Astrocyte (in vitro differentiated cells and primary cell): ENCODE data around the gene COX11. TPM values are rescaled to one million over a fixed set of nuclear protein-coding genes. Genes with fewer than 3 reads are reported as not detected.

ENCODE experiments used
- DNase-seq: peaks from one replicate; pipeline ENCODE4 v3.0.0-alpha.2; 2010; ENCODE audit warnings: low read depth
- FAIRE-seq: peaks from 2 replicates; lab custom pipeline; 2011; peaks lifted over from hg19 to GRCh38; lab: Jason Lieb, UNC
- H2AFZ ChIP-seq: 2 replicates; pipeline ENCODE4 v1.6.0; 2012; ENCODE audit warnings: low read depth, low read length, inconsistent platforms
- H3K27ac ChIP-seq: 2 replicates; pipeline ENCODE4 v1.5.1; 2011; ENCODE audit warnings: low read depth, low read length, inconsistent platforms
- H3K27me3 ChIP-seq: 2 replicates; pipeline ENCODE4 v1.6.0; 2011; ENCODE audit warnings: low read length, inconsistent platforms; ENCODE audit not compliant: insufficient read depth
- H3K36me3 ChIP-seq: 2 replicates; pipeline ENCODE4 v1.5.1; 2011; ENCODE audit warnings: low read length, inconsistent platforms; ENCODE audit not compliant: insufficient read depth
- H3K4me1 ChIP-seq: 2 replicates; pipeline ENCODE4 v1.5.1; 2011; ENCODE audit warnings: low read length, inconsistent platforms; ENCODE audit not compliant: insufficient read depth
- H3K4me2 ChIP-seq: 2 replicates; pipeline ENCODE4 v1.6.0; 2012; ENCODE audit warnings: low read length, inconsistent platforms
- H3K4me3 ChIP-seq: 2 replicates; pipeline ENCODE4 v1.5.1; 2011; ENCODE audit warnings: low read depth, mild to moderate bottlenecking, low read length, inconsistent platforms; ENCODE audit not compliant: insufficient read depth
- H3K79me2 ChIP-seq: 2 replicates; pipeline ENCODE4 v1.6.0; 2012; ENCODE audit warnings: mild to moderate bottlenecking, low read length, inconsistent platforms; ENCODE audit not compliant: insufficient read depth
- H3K9ac ChIP-seq: 2 replicates; pipeline ENCODE4 v1.6.0; 2012; ENCODE audit warnings: mild to moderate bottlenecking, low read length, inconsistent platforms
- H3K9me3 ChIP-seq: 2 replicates; pipeline ENCODE4 v1.5.1; 2012; ENCODE audit warnings: low read depth, mild to moderate bottlenecking, low read length, inconsistent platforms; ENCODE audit not compliant: insufficient read depth
- H4K20me1 ChIP-seq: 2 replicates; pipeline ENCODE4 v1.6.0; 2012; ENCODE audit warnings: low read length, inconsistent platforms; ENCODE audit not compliant: insufficient read depth
- H3K27ac Mint-ChIP-seq: one replicate; pipeline ENCODE4 v1.8.0; 2021; ENCODE audit warnings: mild to moderate bottlenecking, mixed read lengths; ENCODE audit not compliant: unreplicated experiment
- H3K27me3 Mint-ChIP-seq: one replicate; pipeline ENCODE4 v1.8.0; 2021; ENCODE audit warnings: low read depth, mixed read lengths; ENCODE audit not compliant: unreplicated experiment
- H3K36me3 Mint-ChIP-seq: one replicate; pipeline ENCODE4 v1.8.0; 2021; ENCODE audit warnings: low read depth, mixed read lengths; ENCODE audit not compliant: unreplicated experiment
- H3K4me1 Mint-ChIP-seq: one replicate; pipeline ENCODE4 v1.8.0; 2021; ENCODE audit warnings: low read depth, mixed read lengths; ENCODE audit not compliant: unreplicated experiment
- H3K4me3 Mint-ChIP-seq: one replicate; pipeline ENCODE4 v1.8.0; 2021; ENCODE audit warnings: mild to moderate bottlenecking, moderate library complexity, mixed read lengths; ENCODE audit not compliant: unreplicated experiment
- H3K9me3 Mint-ChIP-seq: one replicate; pipeline ENCODE4 v1.8.0; 2021; ENCODE audit warnings: mild to moderate bottlenecking, mixed read lengths; ENCODE audit not compliant: unreplicated experiment
- CTCF ChIP-seq: IDR thresholded peaks from 2 replicates; pipeline ENCODE4 v1.5.1; 2011; ENCODE audit warnings: low read depth, mild to moderate bottlenecking, inconsistent platforms, low read length, moderate library complexity; ENCODE audit not compliant: insufficient read depth
- EZH2 ChIP-seq: IDR thresholded peaks from 2 replicates; pipeline ENCODE4 v1.6.1; 2012; ENCODE audit warnings: mild to moderate bottlenecking, low read length, inconsistent platforms; ENCODE audit not compliant: insufficient read depth
- total RNA-seq: library from RNA; stranded (reverse); gene quantifications from 2 replicates; pipeline ENCODE4 v1.2.1, GENCODE V29; 2021

COX11 gene
- total RNA-seq, 1 donor from 2014 or later: 36.4 TPM

DNA sequence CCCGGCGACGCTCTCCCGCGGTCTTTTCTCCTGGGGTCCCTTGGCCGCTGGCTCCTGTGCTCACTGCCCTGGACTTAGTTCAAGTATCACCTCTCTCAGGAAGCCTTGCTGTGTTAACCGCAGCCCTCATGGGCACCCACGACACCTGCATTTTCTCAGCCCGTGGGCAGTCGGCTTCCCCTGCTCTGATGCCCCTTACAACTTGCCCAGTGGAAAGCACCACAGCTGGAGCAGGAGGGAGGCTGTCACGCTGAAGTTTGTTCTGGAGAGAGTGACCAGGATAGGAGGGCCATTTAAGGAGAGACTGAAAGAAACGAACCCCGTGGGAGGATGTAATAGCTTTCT, 506 bp upstream of the COX11 start:
- Histone ChIP-seq H3K27ac (peak overlapping the region; percentile 75), H3K27me3 (no peaks in the 10 kb centered on the region), H3K9me3 (no peaks in the 10 kb centered on the region), H4K20me1 (peaks cover 13% of the 10 kb centered on the region), H3K4me3 (peak overlapping the region; percentile 89), H3K79me2 (peaks cover 74% of the 10 kb centered on the region), H3K4me1 (peaks cover 8% of the 10 kb centered on the region), H3K4me2 (peak overlapping the region; percentile 98), H3K9ac (peak overlapping the region; percentile 94), H3K36me3 (no peaks in the 10 kb centered on the region), H2AFZ (peak overlapping the region; percentile 99)
- no peak for DNase-seq
- no peak for TF ChIP-seq CTCF
- no peak for TF ChIP-seq EZH2
- Mint-ChIP-seq H3K36me3 (peaks cover 4% of the 10 kb centered on the region), H3K9me3 (no peaks in the 10 kb centered on the region), H3K27ac (no peak overlapping the region), H3K4me3 (no peak overlapping the region), H3K27me3 (no peaks in the 10 kb centered on the region), H3K4me1 (peaks cover 12% of the 10 kb centered on the region)
- no peak for FAIRE-seq

GRCh38 chr17:54967621-54968261, 713 bp downstream of the COX11 start:
- Histone ChIP-seq H3K4me2 (peak overlapping the region; percentile 98), H3K9ac (peak overlapping the region; percentile 94), H3K27ac (peak overlapping the region; percentile 75), H3K4me1 (peaks cover 8% of the 10 kb centered on the region), H3K36me3 (peaks cover 5% of the 10 kb centered on the region), H3K4me3 (peak overlapping the region; percentile 89), H3K27me3 (no peaks in the 10 kb centered on the region), H3K9me3 (no peaks in the 10 kb centered on the region), H2AFZ (peak overlapping the region; percentile 99), H3K79me2 (peaks cover 62% of the 10 kb centered on the region), H4K20me1 (peaks cover 13% of the 10 kb centered on the region)
- no peak overlapping the region for H3K27ac Mint-ChIP-seq
- no peaks in the 10 kb centered on the region for H3K27me3 Mint-ChIP-seq
- H3K9me3 Mint-ChIP-seq: no peaks in the 10 kb centered on the region
- TF ChIP-seq EZH2 (no peak), CTCF (no peak)
- no peak for FAIRE-seq
- peak; percentile 54 for DNase-seq
- peaks cover 12% of the 10 kb centered on the region for H3K4me1 Mint-ChIP-seq
- H3K4me3 Mint-ChIP-seq: no peak overlapping the region
- H3K36me3 Mint-ChIP-seq: peaks cover 4% of the 10 kb centered on the region

GRCh38 chr17:54956791-54957190, 11.7 kb downstream of the COX11 start:
- H3K4me3 ChIP-seq: no peak overlapping the region
- no peaks in the 10 kb centered on the region for H3K27me3 Mint-ChIP-seq
- H3K79me2 ChIP-seq: no peaks in the 10 kb centered on the region
- FAIRE-seq (no peak), DNase-seq (no peak)
- H3K4me1 ChIP-seq: no peaks in the 10 kb centered on the region
- H3K27ac ChIP-seq: no peak overlapping the region
- H3K4me2 ChIP-seq: no peak overlapping the region
- H3K4me3 Mint-ChIP-seq: no peak overlapping the region
- H3K27me3 ChIP-seq: no peaks in the 10 kb centered on the region
- H3K27ac Mint-ChIP-seq: no peak overlapping the region
- no peak overlapping the region for H3K9ac ChIP-seq
- peaks cover 8% of the 10 kb centered on the region for H3K36me3 Mint-ChIP-seq
- no peaks in the 10 kb centered on the region for H3K9me3 ChIP-seq
- TF ChIP-seq EZH2: no peak
- H4K20me1 ChIP-seq: peaks cover 4% of the 10 kb centered on the region
- H2AFZ ChIP-seq: no peak overlapping the region
- peaks cover 5% of the 10 kb centered on the region for H3K4me1 Mint-ChIP-seq
- H3K9me3 Mint-ChIP-seq: no peaks in the 10 kb centered on the region
- peaks cover 14% of the 10 kb centered on the region for H3K36me3 ChIP-seq
